Suppressor macrophage (primary cell): ENCODE measurements around the gene FAM47A.

Source experiments
- DNase-seq, 4 experiments: peaks; one replicate each; pipeline ENCODE4 v3.0.0-alpha.2; 2020 to 2022
- total RNA-seq, 17 experiments: gene quantifications; one replicate each; lab custom pipeline; 2026; ENCODE audit warnings: mixed read lengths in 6 of 17, inconsistent platforms in 3 of 17; lab: John Stamatoyannopoulos, UW

FAM47A gene
- total RNA-seq: 0 to 0.33 (median 0) reads per million in 17 experiments

DNA sequence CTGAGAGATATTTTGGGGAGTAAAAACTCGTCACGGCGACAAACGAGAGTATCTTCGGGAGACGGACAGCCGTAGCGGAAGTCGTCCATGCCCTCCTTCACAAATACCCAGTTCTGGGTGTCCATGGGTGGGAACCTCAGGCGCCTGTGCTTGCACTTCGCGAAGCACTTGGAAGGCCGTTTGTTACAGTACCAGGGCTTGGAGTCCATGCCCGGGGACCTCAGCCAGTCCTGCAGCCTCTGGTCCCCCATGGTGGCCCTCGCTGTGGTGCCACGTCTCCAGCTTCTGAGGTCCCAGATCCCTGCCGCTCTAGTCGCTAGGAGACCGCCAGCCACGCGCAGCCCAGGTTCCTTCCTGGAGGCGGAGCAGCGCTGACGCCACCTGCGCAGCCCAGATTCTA, at the start of gene FAM47A:
FAM47A (minus strand) TSS at position 287 of the 400 bp plus-strand sequence; CDS start at position 251, 36 bp downstream.
- no peak for DNase-seq

DNA sequence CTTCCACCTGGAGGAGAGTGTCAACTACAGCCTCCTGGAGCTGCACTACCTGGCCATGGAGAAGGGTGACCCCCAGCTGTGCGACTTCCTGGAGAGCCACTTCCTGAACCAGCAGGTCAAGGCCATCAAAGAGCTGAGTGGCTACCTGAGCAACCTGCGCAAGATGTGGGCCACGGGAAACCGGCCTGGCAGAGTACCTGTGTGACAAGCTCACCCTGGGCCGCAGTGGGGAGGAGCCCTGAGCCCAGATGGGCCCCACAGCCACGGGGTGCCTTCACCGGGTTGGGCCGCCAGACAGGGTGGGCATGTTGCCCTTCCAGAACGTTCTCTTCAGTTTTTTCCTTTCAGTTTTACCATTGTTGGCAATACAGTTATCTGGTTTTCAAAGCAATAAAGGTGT, 15.2 kb upstream of the FAM47A start:
- DNase-seq: no peak

DNA sequence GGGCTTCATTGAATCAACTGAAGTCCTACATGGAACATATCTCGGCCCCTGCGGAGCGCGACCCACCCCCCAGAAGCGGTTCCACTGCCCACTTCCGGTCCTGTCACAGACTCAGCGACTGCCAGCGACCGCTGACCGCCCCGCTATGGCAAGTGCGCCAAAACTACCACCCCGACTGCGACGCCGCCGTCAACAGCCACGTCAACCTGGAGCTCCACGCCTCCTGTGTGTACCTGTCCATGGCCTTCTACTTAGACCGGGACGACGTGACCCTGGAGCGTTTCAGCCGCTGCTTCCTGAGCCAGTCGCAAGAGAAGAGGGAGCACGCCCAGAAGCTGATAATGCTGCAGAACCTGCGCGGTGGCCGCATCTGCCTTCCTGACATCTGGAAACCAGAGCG, 14.8 kb upstream of the FAM47A start:
- DNase-seq: no peak

DNA sequence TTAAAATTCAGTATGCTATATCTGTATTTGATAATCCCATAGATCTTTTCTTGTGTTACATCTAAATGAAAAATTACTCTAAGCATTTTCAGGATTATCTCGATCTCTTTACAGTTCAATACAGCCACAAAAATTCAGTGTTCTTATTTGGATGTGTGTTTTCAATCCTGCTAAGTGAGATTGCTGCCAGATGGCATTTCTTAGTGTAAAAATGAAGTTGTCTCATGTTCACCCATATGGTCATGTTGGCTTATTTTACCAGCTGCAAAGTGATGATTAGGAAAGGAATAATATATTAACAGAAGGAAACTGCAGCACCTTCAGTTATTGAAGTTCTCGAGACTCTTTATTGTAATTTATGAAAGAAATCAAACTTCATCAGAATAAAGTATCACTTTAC, 12.1 kb upstream of the FAM47A start:
- no peak for DNase-seq

DNA sequence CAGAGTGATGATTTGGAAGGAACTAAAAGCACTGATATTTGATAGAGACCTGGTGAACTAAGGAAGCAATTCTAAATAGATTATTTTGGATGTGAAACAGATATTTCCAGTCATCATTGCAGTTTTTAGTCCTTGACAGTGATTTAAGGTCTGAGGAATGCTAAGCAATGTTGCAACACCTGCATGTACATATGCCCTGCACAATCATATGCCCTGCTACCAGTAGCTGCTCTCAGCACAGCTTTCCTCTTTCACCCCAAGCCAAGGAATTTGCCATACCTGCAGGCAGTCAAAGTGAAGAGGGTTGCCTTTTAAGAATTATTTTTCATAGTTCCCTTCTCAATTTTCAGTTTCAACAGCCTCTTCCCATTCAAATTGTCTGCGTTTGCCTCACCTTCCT, 8.7 kb upstream of the FAM47A start:
- no peak for DNase-seq

DNA sequence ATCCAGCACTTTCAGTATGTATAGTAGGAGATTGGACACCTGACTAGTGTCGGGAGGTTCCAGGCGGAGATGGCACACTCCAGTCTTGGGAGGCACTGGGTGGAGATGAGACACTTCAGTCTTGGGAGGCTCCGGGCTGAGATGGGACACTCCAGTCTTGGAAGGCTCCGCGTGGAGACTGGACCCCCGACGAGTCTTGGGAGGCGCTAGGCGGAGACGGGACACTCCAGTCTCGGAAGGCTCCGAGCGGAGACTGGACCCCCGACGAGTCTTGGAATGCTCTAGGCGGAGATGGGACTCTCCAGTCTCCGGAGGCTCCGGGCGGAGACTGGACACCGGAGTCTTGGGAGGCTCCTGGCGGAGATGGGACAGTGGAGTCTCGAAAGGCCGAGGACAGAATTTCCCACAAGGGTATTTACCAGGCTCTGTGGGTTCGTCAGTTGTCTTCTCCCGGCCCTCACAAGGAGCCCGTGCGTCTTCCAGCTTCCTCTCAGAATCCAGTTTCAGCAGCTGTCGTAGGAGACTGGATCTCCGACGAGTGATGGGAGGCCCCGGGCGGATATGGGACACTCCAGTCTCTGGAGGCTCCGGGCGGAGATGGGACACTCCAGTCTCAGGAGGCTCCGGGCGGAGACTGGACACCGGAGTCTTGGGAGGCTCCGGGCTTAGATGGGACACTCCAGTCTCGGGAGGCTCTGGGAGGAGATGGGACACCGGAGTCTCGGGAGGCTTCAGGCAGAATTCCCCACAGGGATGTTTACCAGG, 952 bp downstream of the FAM47A start:
- DNase-seq: no peak

DNA sequence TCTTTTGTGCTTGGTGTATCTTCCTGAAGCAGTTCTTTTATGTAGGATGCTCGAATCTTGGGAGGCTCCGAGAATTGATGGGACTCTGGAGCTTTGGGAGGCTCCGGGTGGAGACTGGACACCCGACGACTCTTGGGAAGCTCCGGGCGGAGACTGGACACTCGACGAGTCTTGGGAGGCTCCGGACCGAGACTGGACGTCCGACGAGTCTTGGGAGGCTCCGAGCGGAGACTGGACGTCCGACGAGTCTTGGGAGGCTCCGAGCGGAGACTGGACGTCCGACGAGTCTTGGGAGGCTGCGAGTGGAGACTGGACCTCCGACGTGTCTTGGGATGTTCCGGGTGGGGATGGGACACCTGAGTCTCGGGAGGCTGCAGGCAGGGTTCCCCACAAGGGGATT, 1.6 kb downstream of the FAM47A start:
- DNase-seq: no peak

DNA sequence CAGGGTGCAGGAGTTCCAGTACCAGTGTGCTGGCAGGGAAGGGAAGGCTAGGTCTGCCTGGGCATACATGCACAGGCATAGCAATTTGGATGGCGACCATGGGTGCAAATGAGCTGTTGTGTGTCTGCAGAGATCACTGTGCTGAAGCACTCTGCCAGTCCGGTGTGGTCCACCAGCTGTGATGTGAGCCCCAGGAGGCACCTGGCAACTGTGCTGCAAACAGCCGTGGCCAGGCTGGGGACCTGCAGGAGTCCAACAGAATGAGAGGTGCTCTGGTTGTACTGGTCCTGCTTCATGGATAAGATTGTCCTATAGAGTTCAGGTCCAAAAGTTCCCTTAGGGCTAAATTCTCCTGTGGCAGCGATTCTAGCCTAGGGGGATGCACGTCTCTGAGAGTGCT, 6.1 kb downstream of the FAM47A start:
- DNase-seq: no peak

DNA sequence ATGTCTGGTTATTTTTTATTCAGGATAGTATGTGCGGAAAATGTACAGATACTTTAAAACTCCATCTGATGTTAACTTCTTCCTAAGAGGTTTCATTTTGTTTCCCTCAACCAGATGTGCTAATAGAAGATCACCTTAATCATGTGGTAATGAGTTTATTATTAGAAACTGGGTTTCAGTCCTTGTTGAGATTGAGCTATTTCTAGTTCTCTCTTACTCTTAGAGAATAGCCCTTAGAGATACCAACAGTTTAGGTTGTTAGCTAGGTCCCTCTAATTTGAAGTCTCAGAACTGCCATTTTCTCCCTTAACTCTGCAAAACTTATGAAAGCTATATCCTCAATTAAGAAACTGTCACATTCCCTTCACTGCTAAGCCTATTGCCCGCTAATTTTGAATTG, 13.0 kb downstream of the FAM47A start:
- no peak for DNase-seq

DNA sequence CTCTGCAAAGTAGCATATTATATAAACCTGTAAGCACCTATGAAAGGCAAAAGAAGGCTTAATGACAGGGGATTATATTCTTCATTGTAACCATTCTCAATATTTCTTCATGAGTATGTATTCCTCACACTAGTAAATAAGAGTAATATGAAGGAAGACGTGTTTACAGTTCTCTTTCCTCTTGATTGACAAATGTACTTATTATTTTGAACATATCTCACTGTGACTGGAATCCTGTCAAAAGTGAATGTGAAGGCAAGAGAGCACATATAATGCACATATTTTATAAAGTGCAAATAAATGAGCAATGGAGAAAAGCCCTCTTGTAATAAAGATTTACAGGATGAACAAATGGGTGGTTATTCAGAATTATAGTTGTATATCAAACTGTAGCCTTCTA, 19.7 kb downstream of the FAM47A start:
- DNase-seq: no peak
